Panc1 (cell line): Measurements from ENCODE around the gene FGF14.

Experiments
- POLR2AphosphoS5 ChIP-seq: IDR thresholded peaks from 2 replicates; pipeline ENCODE4 v1.6.1; 2012; ENCODE audit warnings: mild to moderate bottlenecking, low read depth, low read length, moderate library complexity
- TF ChIP-seq, protein P1 (sequence below): fragments of 450-650 bp; IDR thresholded peaks from 2 replicates; pipeline ENCODE4 v1.5.1; 2017; ENCODE audit warnings: mild to moderate bottlenecking

DNA sequence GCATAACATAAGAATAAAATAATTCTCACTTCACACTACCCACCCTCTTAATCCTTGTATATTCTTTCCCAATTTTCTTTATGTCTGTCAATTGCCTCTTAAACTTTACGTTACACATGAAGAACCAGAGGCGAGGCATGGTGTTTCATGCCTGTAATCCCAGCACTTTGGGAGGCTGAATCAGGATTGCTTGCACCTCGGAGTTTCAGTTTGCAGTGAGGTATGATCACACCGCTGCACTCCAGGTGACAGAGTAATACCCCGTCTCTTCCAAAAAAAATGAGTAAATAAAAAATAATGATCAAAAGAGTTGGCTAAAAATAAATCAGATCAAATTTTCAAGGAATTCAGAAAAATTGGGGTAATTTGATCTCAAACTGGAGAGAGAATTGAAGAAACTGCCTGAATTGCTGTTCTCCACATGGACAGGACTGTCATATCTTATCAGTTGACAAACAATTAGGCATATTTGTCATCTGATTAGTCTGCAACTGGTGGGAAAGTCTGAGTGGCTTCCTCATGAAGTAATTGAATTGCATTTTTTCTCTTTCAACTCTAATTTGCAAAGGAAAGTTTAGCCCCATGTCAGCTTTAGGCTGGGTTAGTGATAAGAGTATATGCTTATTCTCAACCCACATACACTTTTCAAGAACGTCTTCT, 646.5 kb downstream of the FGF14 start:
- TF ChIP-seq, protein P1, sequence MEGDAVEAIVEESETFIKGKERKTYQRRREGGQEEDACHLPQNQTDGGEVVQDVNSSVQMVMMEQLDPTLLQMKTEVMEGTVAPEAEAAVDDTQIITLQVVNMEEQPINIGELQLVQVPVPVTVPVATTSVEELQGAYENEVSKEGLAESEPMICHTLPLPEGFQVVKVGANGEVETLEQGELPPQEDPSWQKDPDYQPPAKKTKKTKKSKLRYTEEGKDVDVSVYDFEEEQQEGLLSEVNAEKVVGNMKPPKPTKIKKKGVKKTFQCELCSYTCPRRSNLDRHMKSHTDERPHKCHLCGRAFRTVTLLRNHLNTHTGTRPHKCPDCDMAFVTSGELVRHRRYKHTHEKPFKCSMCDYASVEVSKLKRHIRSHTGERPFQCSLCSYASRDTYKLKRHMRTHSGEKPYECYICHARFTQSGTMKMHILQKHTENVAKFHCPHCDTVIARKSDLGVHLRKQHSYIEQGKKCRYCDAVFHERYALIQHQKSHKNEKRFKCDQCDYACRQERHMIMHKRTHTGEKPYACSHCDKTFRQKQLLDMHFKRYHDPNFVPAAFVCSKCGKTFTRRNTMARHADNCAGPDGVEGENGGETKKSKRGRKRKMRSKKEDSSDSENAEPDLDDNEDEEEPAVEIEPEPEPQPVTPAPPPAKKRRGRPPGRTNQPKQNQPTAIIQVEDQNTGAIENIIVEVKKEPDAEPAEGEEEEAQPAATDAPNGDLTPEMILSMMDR = no peak
- TF ChIP-seq POLR2AphosphoS5 = no peak
